Islet precursor cell (in vitro differentiated cells): ENCODE results near the gene ARL15.

Experiments used
- DNase-seq: peaks from one replicate; pipeline ENCODE4 v3.0.0-alpha.2; 2018

Gene ARL15

DNA sequence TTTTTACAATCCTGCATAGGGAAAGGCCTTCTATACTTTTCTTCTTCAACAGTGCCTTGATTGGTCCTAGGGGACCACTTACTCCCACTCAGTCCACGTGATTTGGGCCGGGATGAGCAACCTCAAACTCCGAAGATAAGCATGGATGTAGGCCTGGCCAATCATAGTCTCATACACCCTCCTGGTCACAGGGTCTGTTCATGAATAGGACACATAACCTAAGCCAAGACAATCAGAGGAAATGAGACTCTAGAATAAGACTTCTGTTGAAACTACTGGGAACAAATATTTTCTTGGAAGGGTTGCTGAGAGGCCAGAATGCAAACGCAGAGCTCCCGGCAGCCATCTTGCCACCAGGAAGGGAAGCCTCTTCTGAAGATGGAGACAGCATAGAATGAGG lies 68.1 kb downstream of the ARL15 start:
- DNase-seq: no peak

- no peak for DNase-seq
These were observed 76.0 kb downstream of the ARL15 start for GRCh38 chr5:54234304-54234933.

- DNase-seq: no peak
These were observed 79.3 kb downstream of the ARL15 start for GRCh38 chr5:54230936-54231685.

DNA sequence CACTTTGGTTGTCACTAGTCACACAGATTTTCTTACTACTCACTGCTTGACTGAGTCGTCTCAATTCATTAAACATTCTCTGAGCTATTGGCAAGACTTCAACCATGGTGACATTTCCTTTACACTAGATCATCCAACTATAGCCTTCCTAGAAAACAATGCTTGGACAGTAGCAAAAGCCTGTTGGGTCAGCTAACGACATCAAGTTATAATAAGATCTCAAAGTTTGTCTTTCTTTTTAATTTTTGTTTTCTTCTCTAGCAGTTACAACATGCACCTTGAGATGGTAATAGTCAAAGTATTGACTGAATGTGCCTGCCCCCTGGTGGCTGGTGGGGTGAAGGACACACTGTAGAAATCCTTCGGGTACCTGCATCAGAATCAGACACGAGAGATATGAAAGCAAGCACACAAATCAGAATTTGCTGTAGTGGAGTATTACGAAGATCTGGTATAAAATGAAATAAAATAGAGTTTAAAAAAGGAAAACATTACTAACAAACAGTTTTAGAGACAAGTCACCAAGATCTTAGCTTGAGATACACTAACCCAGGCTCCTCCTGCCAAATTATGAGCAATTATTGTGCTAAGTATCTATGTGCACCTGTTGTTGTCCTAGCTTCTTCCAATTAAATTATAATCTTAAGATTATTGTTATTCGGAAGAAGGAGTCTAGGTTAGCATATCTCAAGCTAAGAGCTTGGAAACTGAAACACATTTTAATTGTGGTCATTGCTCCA lies 81.2 kb downstream of the ARL15 start:
- DNase-seq: peak; percentile 69

DNA sequence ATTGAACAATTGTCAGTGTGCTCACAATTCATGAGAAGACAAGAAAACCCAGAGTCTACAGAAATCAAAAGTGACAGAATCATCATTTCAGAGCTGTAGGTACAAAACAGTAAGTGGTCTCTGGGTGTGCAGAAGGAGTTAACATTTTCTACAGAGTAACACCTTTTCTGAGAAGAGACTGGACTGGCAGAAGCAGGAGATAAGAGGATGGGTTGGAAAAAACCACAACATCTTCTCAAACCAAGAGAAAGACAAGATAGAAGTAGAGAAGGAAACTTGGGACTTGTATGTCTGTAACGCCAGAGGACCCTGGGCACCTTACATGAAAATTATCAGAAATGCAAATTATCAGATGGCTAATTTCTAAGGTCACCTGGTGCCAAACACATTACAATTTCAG lies 82.6 kb downstream of the ARL15 start:
- DNase-seq: no peak

DNA sequence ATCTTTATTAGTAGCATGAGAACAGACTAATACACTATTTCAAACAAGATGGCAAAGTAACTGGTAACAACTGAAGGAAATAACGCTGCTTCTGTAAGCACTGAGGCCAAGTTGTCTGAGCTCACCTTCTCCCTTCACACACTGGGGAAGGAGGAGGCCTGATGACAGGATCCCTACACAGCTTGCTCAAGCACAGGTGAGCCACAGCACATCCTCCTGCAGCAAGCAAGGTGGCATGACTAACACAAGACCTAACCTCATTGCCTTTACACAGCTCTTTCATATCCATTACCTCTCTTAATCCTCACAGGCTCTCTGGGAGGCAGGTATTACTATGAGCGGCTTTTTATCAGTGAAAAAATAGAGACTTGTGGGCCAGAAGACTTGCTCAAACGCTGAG lies 83.3 kb downstream of the ARL15 start:
- DNase-seq: no peak

DNA sequence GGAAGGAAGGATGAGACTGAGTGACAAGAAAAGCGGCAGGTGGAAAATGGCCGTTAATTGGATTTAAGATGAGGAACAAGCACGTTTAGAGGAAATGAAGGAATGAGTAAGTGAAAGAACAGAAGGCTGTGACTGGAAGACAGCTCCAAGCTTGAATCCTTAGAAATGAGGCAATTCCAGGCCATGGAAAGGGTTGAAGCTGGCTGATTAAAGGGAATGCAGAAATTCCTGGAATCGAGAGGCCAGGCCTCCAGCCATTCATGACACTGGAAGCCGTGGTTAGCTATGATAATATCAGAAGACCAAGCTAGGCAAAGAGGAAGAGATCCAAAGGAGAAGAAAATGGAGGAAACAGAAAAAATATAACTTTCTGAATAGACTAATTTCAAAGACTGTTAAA lies 84.2 kb downstream of the ARL15 start:
- no peak for DNase-seq

DNA sequence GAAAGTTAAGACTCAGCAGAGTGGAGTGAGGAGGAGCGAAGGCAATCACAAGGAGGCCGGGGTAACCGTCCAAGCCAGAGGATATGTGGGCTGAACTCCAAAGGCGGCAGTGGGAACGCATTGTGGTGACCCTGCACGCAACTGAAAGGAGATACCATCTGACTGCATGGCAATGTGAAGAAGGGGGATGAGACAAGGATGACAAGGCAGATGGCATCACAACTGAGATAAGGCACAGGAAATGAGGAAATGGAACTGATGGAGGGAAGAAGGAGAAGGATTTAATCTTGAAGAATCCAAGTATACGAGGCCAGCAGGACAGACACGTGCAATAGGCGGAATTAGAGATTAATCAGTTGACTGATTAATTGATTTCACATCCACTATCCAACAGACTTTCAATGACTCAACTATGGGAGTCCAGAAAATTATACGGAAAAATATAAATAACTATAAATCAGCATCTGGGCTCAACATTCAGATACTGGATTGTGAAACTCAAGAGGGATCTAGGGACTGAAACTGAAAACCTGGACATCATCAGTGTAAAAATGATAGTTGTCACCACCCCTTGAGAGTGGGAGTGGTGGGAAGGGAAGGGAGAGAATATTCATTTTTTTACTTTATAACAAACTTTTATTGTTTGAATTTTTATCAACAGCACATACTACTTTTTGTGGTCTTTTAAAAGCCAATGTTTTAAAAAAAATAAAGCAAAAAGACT lies 86.1 kb downstream of the ARL15 start:
- no peak for DNase-seq

DNA sequence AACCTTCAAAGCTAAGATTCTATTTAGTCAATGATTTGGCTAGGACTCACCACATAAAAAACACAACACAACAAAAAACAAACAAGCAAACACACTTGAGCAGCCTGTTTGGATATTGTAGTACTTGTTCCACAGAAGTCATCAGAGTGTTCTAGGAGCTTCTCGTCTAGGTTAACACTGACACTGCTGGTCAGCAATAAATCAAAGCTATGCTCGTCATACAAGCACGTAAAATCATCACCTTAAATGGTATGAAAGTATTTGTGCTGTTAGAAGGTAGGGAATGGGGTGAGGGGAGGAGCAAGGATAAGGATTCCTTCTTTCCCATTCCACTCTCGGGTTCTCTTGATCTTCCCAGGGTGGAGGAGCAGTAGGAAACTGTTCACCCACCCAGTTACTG lies 88.0 kb downstream of the ARL15 start:
- DNase-seq: no peak

GRCh38 chr5:54221135-54221534 lies 89.2 kb downstream of the ARL15 start:
- no peak for DNase-seq

DNA sequence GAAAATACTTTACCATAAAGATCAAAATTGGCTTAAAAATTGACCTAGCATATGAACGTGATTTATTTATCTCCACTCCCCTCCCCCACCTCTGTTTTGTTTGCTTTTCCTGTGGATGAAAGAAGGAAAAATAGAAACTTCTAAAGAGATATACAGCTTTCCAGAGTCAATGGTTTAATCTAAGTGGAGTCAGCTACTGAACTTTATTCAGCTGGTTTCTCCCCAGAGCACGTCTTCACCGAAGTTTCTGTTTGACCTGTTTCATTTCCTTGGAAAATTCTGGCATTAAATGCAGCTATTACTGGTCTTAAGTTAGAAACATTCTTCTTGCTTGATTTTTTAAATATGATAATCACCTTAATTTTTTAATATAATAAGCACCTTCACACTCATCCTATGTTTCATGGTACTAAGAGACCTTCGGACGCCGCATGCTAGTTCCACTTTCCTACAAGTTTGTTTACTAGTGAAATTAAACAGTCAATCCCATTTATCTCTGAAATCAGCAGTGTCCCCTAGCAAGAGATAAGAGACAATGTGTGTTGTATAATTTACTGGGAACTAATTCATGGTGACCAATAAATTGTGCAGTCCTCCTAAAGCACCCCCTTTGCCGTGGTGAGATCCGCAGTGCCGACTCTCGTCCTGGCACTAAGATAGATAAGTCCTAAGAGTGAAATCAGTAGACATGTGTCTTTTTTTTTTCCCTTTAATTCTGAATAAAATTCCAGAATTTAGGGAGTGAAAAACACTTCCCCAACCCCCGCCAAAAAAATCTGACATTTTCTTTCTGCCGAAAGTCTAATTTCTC lies 89.9 kb downstream of the ARL15 start:
- no peak for DNase-seq

DNA sequence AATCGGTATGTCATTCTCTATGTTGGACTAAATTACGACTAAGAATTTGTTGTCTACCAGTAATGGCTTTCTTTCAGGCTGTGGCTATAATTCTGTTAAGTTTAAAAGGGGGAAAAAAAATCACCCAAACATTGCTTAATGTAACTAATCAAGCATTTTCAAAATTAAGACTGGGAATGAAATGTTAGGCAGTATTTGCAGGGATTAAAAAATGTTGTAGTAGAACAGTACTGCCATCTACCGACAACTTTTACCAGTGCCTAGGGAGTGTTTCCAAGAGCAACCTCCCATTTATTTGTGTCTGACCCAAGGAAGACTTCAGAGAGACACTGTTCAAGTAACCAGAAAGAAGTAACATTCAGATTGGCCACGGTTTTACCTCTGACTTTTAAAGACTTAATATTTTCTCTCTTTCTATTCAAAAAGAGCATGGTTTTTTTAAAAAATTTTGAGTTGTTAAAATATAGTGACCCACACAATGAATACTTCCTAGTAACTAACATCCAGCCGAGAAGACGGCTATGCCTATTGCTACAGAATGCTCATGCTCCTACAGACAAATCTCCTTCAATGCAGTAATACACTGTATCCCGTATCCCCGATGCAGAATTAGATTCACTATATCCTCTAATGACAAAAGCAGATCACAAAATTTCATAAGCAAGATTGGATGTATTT lies 92.4 kb downstream of the ARL15 start:
- DNase-seq: no peak

GRCh38 chr5:54215233-54215736 lies 95.1 kb downstream of the ARL15 start:
- DNase-seq: peak; percentile 64

DNA sequence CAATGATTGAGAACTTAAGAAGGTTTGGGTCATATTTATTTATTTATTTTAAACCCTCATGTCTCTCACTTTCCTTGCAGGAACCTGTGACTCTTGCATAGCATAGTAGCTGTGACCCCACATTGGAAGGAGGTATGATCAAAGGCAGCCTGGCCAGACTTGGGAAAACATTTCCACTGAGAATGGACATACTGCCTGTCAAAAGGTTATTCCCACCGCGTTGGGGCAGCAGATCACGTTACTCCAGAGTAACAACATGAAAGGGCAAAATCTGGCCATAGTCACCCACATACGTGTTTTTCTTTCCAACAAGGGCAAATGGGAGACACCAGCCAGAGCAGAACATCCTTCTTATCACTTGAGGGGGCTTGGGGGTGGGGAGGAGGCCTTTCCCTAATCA lies 95.7 kb downstream of the ARL15 start:
- peak; percentile 57 for DNase-seq

GRCh38 chr5:54212331-54212730 lies 98.0 kb downstream of the ARL15 start:
- peak; percentile 88 for DNase-seq

- no peak for DNase-seq
These were observed 98.5 kb downstream of the ARL15 start for GRCh38 chr5:54211912-54212311.

- DNase-seq: peak; percentile 68
These were observed 102.8 kb downstream of the ARL15 start for GRCh38 chr5:54207566-54207965.

GRCh38 chr5:54206580-54207229 lies 103.7 kb downstream of the ARL15 start:
- DNase-seq: no peak

- DNase-seq: no peak
These were observed 104.5 kb downstream of the ARL15 start for GRCh38 chr5:54205918-54206317.

DNA sequence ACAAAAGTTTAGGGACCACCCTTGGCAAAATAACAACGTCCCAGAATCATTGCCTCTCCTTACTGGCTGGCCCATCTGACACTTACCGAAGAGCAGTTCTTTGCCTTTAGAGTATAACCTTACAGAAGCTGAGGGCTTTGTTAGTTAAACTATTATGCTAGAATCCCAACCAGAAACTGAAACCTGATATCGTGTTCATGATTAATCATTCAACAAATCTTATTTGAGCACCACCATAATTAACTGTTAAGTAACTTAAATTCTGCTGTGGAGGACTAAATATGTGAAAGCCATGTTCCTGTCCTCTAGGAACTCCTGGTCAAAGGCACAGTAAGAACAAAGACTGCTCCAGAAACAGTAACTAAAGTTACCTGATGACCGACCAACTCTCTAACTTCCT lies 104.9 kb downstream of the ARL15 start:
- DNase-seq: no peak

- no peak for DNase-seq
These were observed 113.4 kb downstream of the ARL15 start for GRCh38 chr5:54197018-54197417.
